ENCODE data around the gene KLF9.

Gene KLF9

DNA sequence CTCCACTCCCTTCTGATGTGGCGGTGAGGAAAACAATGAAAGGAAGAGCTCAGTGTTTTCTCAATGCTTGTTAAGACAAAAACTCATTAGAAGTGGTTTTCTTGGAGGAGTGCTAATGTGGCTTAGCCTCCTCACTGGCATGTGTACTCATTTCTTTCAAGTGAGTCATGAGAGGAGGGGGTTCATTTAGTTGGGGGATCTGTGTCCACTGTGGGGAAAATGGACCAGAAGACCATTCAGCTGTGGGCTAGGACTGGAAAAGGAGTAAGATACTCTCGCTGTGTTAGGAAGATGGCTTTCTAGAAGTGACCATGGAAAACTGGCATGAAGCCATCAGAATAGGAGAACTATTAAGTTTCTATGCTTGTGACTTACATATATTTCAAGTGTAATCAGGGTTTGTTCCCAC lies 23.5 kb downstream of the KLF9 start:
- H3K4me3 ChIP-seq (ENCODE audit: low read depth, low read length) = no peak overlapping the region
- TF ChIP-seq MAX (IDR thresholded peaks at IDR 0.05; ENCODE audit: low read depth, low read length) (no peak), MYC (IDR thresholded peaks at IDR 0.05; ENCODE audit: low read depth, low read length) (no peak)
- no peak for DNase-seq (ENCODE audit: low read depth)

DNA sequence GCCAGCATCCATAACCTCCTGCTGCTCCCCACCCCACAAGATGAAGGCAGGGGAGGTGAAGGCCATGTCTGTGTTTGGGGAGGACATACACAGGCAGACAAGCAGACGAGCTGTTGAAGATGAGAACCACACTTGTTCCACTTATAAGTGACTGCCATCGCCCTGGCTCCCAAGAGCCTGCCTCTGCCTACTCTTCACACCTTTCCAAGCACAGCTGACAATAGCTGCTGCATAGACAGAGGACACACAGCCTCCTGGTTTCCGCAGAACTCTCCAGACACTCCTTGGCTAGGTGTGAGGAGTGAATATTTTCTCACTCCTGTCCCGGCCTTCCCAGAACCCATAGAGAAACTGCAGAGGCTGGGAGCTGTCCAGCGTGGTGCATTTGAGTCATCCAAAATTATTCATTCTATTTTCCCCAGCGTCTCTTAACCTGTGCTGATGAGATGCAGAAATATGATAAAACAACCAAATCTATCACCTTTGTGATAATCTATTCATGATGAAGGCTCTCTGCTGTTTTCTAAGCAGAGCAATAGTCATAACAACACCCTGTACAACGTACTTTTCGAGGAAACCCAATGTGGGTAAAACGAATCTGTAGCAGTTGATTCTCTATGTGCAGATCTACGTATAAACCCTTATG lies 24.7 kb downstream of the KLF9 start:
- no peak overlapping the region for H3K4me3 ChIP-seq (ENCODE audit: low read depth, low read length)
- TF ChIP-seq POLR2A (IDR thresholded peaks at IDR 0.05; ENCODE audit: extremely low read depth, insufficient read length) (no peak), MAX (IDR thresholded peaks at IDR 0.05; ENCODE audit: low read depth, low read length) (no peak), MYC (IDR thresholded peaks at IDR 0.05; ENCODE audit: low read depth, low read length) (no peak)
- TF ChIP-seq, protein P1, sequence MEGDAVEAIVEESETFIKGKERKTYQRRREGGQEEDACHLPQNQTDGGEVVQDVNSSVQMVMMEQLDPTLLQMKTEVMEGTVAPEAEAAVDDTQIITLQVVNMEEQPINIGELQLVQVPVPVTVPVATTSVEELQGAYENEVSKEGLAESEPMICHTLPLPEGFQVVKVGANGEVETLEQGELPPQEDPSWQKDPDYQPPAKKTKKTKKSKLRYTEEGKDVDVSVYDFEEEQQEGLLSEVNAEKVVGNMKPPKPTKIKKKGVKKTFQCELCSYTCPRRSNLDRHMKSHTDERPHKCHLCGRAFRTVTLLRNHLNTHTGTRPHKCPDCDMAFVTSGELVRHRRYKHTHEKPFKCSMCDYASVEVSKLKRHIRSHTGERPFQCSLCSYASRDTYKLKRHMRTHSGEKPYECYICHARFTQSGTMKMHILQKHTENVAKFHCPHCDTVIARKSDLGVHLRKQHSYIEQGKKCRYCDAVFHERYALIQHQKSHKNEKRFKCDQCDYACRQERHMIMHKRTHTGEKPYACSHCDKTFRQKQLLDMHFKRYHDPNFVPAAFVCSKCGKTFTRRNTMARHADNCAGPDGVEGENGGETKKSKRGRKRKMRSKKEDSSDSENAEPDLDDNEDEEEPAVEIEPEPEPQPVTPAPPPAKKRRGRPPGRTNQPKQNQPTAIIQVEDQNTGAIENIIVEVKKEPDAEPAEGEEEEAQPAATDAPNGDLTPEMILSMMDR (IDR thresholded peaks at IDR 0.05; ENCODE audit: low read depth, low read length) = no peak
- DNase-seq (ENCODE audit: low read depth) = no peak

- no peak overlapping the region for H3K4me3 ChIP-seq (ENCODE audit: low read depth, low read length)
- TF ChIP-seq, protein P1 (IDR thresholded peaks at IDR 0.05; ENCODE audit: low read depth, low read length) = no peak
- TF ChIP-seq MAX (IDR thresholded peaks at IDR 0.05; ENCODE audit: low read depth, low read length) (no peak), MYC (IDR thresholded peaks at IDR 0.05; ENCODE audit: low read depth, low read length) (no peak), POLR2A (IDR thresholded peaks at IDR 0.05; ENCODE audit: extremely low read depth, insufficient read length) (no peak)
- DNase-seq (ENCODE audit: low read depth) = no peak
Measured at GRCh38 chr9:70389188-70389587, 25.3 kb downstream of the KLF9 start.

DNA sequence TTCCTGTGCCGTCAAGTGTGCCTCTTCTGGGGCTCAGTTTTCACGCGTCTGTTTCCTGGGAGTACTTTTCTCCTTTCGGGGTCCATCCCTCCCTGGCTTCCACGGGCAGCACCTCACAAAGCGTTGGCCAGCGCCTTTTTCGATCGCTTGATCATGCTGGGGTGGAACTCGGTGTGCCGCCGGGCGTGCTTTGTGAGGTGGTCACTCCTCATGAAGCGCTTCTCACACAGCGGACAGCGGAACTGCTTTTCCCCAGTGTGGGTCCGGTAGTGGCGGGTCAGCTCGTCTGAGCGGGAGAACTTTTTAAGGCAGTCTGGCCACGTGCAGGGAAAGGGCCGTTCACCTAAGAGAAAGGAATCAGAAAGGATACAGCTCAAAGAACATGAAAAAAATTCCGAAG lies 26.8 kb downstream of the KLF9 start:
- no peak overlapping the region for H3K4me3 ChIP-seq (ENCODE audit: low read depth, low read length)
- TF ChIP-seq MYC (IDR thresholded peaks at IDR 0.05; ENCODE audit: low read depth, low read length) (no peak), MAX (IDR thresholded peaks at IDR 0.05; ENCODE audit: low read depth, low read length) (no peak), POLR2A (IDR thresholded peaks at IDR 0.05; ENCODE audit: extremely low read depth, insufficient read length) (no peak)
- TF ChIP-seq, protein P1 (IDR thresholded peaks at IDR 0.05; ENCODE audit: low read depth, low read length) = no peak
- no peak for DNase-seq (ENCODE audit: low read depth)

GRCh38 chr9:70385426-70385825 lies 29.0 kb downstream of the KLF9 start:
- TF ChIP-seq MYC (IDR thresholded peaks at IDR 0.05; ENCODE audit: low read depth, low read length) (no peak), MAX (IDR thresholded peaks at IDR 0.05; ENCODE audit: low read depth, low read length) (no peak), POLR2A (IDR thresholded peaks at IDR 0.05; ENCODE audit: extremely low read depth, insufficient read length) (no peak)
- TF ChIP-seq, protein P1 (IDR thresholded peaks at IDR 0.05; ENCODE audit: low read depth, low read length) = no peak
- no peak for DNase-seq (ENCODE audit: low read depth)
- no peak overlapping the region for H3K4me3 ChIP-seq (ENCODE audit: low read depth, low read length)

- no peak overlapping the region for H3K4me3 ChIP-seq (ENCODE audit: low read depth, low read length)
- DNase-seq (ENCODE audit: low read depth) = no peak
- TF ChIP-seq MAX (IDR thresholded peaks at IDR 0.05; ENCODE audit: low read depth, low read length) = no peak
Measured at GRCh38 chr9:70382709-70383605, 31.5 kb downstream of the KLF9 start.
